LNCAP (cell line): Measurements from ENCODE around the gene MTHFD1L.

Experiments
- CTCF ChIP-seq: fragments of 450-650 bp; IDR thresholded peaks from 2 replicates; pipeline ENCODE4 v1.5.1; 2017; ENCODE audit warnings: mild to moderate bottlenecking

MTHFD1L gene

GRCh38 chr6:151101816-151102694 is 236.6 kb downstream of the MTHFD1L start:
- TF ChIP-seq CTCF = no peak

- TF ChIP-seq CTCF = no peak
These were observed 237.8 kb downstream of the MTHFD1L start for GRCh38 chr6:151103266-151103665.

GRCh38 chr6:151107897-151108427 is 242.5 kb downstream of the MTHFD1L start:
- TF ChIP-seq CTCF = no peak

- no peak for TF ChIP-seq CTCF
These were observed 243.0 kb downstream of the MTHFD1L start for GRCh38 chr6:151108548-151108947.

GRCh38 chr6:151109361-151109760 is 243.9 kb downstream of the MTHFD1L start:
- TF ChIP-seq CTCF = no peak

- TF ChIP-seq CTCF = no peak
These were observed 244.5 kb downstream of the MTHFD1L start for GRCh38 chr6:151109869-151110575.

GRCh38 chr6:151110576-151110905 is 245.0 kb downstream of the MTHFD1L start:
- no peak for TF ChIP-seq CTCF
